Body of pancreas (tissue), 4 donors: ENCODE results near the gene ADCK2.

Experiments
- POLR2A ChIP-seq, 3 donors: fragments of 450-650 bp; IDR thresholded peaks; one replicate each; pipeline ENCODE4 v1.6.1; 2016; ENCODE audit warnings: antibody characterized with exemption in 3 of 3, mild to moderate bottlenecking in 2 of 3
- TF ChIP-seq, protein P1 (sequence below), 7 experiments: fragments of 450-650 bp in 4 of 7; fragments of 200-600 bp in 3 of 7; sonication (generic) in 3 of 7; IDR thresholded peaks; one replicate each; pipeline ENCODE4 v1.5.1; 2016 to 2019; ENCODE audit warnings: antibody characterized with exemption in 7 of 7

DNA sequence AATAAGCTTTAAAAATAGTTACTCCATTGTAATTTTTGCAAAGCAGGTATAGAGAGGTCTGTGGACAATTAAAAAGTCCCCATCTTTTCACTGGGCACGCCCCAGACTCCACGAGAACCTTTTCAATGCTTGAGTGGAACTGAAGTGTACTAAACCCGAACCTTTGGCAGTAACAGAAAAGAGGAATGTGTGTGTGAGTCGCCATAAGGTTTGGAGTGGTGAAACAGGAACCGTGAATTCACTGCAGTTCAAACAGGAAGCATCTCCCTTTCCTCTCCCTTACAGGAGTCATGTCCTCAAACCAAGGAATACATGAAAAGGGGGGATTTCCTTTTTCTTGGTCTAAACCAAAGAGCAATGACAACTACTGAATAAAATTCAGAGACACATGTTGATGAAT is 47.0 kb downstream of the ADCK2 start:
- TF ChIP-seq, protein P1, sequence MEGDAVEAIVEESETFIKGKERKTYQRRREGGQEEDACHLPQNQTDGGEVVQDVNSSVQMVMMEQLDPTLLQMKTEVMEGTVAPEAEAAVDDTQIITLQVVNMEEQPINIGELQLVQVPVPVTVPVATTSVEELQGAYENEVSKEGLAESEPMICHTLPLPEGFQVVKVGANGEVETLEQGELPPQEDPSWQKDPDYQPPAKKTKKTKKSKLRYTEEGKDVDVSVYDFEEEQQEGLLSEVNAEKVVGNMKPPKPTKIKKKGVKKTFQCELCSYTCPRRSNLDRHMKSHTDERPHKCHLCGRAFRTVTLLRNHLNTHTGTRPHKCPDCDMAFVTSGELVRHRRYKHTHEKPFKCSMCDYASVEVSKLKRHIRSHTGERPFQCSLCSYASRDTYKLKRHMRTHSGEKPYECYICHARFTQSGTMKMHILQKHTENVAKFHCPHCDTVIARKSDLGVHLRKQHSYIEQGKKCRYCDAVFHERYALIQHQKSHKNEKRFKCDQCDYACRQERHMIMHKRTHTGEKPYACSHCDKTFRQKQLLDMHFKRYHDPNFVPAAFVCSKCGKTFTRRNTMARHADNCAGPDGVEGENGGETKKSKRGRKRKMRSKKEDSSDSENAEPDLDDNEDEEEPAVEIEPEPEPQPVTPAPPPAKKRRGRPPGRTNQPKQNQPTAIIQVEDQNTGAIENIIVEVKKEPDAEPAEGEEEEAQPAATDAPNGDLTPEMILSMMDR (IDR thresholded peaks at IDR 0.05) = no peak
- TF ChIP-seq POLR2A (IDR thresholded peaks at IDR 0.05) = no peak
